NK-92 (cell line): ENCODE results near the gene ZNF219.
A peak's percentile ranks its signal among the peaks of the same experiment; 100 is the strongest.

ENCODE experiments used
- DNase-seq: peaks from one replicate; lab custom pipeline; 2025; ENCODE audit not compliant: unreplicated experiment; lab: John Stamatoyannopoulos, UW

ZNF219 gene

GRCh38 chr14:21098076-21098891 lies at the start of gene ZNF219:
TSS of gene ZNF219 (minus strand) at chr14:21098655. CDS start at chr14:21093591, 5,064 bp downstream.
- no peak for DNase-seq

GRCh38 chr14:21145437-21145836 lies 47.0 kb upstream of the ZNF219 start:
- DNase-seq = no peak

- no peak for DNase-seq
Observed at GRCh38 chr14:21142357-21142756, 43.9 kb upstream of the ZNF219 start.

- no peak for DNase-seq
Observed at GRCh38 chr14:21136024-21136423, 37.6 kb upstream of the ZNF219 start.

- DNase-seq = no peak
Observed at GRCh38 chr14:21133901-21134300, 35.4 kb upstream of the ZNF219 start.

GRCh38 chr14:21123429-21123828 lies 25.0 kb upstream of the ZNF219 start:
- DNase-seq = no peak

- no peak for DNase-seq
Observed at GRCh38 chr14:21121122-21121521, 22.7 kb upstream of the ZNF219 start.

- DNase-seq = no peak
Observed at GRCh38 chr14:21120686-21121085, 22.2 kb upstream of the ZNF219 start.

- no peak for DNase-seq
Observed at GRCh38 chr14:21118933-21119332, 20.5 kb upstream of the ZNF219 start.

GRCh38 chr14:21113369-21113768 lies 14.9 kb upstream of the ZNF219 start:
- DNase-seq = no peak

GRCh38 chr14:21112255-21112654 lies 13.8 kb upstream of the ZNF219 start:
- no peak for DNase-seq

- DNase-seq = no peak
Observed at GRCh38 chr14:21109377-21110138, 11.1 kb upstream of the ZNF219 start.

- DNase-seq = no peak
Observed at GRCh38 chr14:21108791-21109190, 10.3 kb upstream of the ZNF219 start.

- no peak for DNase-seq
Observed at GRCh38 chr14:21107283-21107800, 8.9 kb upstream of the ZNF219 start.

GRCh38 chr14:21106498-21107282 lies 8.2 kb upstream of the ZNF219 start:
- no peak for DNase-seq

GRCh38 chr14:21106176-21106497 lies 7.7 kb upstream of the ZNF219 start:
- no peak for DNase-seq

- no peak for DNase-seq
Observed at GRCh38 chr14:21105095-21105494, 6.6 kb upstream of the ZNF219 start.

GRCh38 chr14:21104448-21105060 lies 6.1 kb upstream of the ZNF219 start:
- DNase-seq = no peak

- DNase-seq = peak; percentile 49
Observed at GRCh38 chr14:21103710-21104447, 5.4 kb upstream of the ZNF219 start.

GRCh38 chr14:21103411-21103709 lies 4.9 kb upstream of the ZNF219 start:
- DNase-seq = no peak
